ENCODE data around the gene CCDC27. TPM values are rescaled to one million over a fixed set of nuclear protein-coding genes. Genes with fewer than 3 reads are reported as not detected.
A peak's percentile ranks its signal among the peaks of the same experiment; 100 is the strongest.

The CCDC27 gene
- total RNA-seq, 1 experiment from 2014 or later, result not detected

DNA sequence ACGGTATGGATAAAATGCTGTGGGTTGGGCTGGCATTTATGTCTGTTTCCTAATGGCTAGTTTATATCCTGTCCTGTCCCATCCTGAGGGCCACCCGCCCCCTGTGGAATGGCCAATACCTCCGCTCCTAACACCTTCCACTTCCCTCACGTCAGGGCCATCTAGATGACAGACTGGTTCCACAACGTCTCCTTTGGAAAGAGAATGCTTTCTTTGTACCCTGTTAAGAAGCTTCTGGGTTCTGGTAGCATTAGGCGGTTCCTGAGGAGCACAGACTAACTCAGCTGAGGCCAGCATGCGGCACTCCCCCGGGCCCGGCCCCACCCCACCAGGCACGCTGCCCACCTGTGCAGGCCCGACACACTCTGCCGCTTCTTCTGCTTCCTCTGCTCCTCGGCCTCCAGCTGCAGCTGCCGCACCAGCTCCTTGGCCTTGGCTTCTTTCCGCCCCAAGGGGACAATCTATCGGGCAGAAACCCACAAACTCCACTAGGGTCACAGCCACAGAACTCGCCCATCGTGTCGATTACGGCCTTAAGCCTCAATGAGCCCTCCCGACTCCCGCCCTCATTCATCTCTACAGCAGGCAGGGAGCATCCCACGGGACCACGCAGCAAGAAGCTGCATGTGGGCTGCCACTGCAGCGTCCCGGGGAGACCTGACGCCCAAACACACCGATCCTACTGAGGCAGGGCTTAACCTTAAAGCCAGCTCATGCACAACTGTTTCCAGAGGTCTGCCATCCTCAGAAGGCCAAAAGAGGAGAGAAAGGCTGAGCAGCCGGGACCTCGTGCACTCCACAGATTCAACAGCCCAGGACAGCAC, 31.6 kb downstream of the CCDC27 start:
- intact Hi-C loops (cut with micrococcal nuclease), result no loop called here
- Histone ChIP-seq H3K4me3 (ENCODE audit: low read length) (no peak overlapping the region), H3K9me3 (ENCODE audit: low read length) (no peaks in the 10 kb centered on the region), H4K20me1 (ENCODE audit: low read length) (peaks cover 7% of the 10 kb centered on the region; the same call in 1 of the 2 replicates), H3K36me3 (ENCODE audit: low read depth, low read length) (peaks cover 72% of the 10 kb centered on the region), H3K27ac (ENCODE audit: low read length) (no peak overlapping the region), H3K4me1 (ENCODE audit: insufficient read depth, low read length) (no peaks in the 10 kb centered on the region), H3K27me3 (ENCODE audit: low read length) (no peaks in the 10 kb centered on the region), H3K9ac (ENCODE audit: low read length) (no peak overlapping the region), H3K9me2 (replicated peaks; ENCODE audit: low read length) (no peaks in the 10 kb centered on the region), H3K79me2 (ENCODE audit: low read length) (peaks cover 18% of the 10 kb centered on the region), H3K4me2 (ENCODE audit: low read length) (no peak overlapping the region), H3F3A (ENCODE audit: low read length, unreplicated experiment) (no peaks in the 10 kb centered on the region), H2AFZ (ENCODE audit: low read length) (no peak overlapping the region)
- no TSS peak for BruUV-seq (replicated peaks)
- CTCF ChIA-PET, result no interaction called here
- TF ChIP-seq, protein P1, sequence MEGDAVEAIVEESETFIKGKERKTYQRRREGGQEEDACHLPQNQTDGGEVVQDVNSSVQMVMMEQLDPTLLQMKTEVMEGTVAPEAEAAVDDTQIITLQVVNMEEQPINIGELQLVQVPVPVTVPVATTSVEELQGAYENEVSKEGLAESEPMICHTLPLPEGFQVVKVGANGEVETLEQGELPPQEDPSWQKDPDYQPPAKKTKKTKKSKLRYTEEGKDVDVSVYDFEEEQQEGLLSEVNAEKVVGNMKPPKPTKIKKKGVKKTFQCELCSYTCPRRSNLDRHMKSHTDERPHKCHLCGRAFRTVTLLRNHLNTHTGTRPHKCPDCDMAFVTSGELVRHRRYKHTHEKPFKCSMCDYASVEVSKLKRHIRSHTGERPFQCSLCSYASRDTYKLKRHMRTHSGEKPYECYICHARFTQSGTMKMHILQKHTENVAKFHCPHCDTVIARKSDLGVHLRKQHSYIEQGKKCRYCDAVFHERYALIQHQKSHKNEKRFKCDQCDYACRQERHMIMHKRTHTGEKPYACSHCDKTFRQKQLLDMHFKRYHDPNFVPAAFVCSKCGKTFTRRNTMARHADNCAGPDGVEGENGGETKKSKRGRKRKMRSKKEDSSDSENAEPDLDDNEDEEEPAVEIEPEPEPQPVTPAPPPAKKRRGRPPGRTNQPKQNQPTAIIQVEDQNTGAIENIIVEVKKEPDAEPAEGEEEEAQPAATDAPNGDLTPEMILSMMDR (conservative IDR thresholded peaks at IDR 0.05; ENCODE audit: low read depth, low read length), result no peak
- TF ChIP-seq EZH2phosphoT487 (IDR thresholded peaks at IDR 0.05; ENCODE audit: borderline replicate concordance, low read length), result no peak
- no peak for ATAC-seq
- DNase-seq, result no peak
- POLR2A ChIA-PET (ENCODE audit: unreplicated experiment), result no interaction called here

DNA sequence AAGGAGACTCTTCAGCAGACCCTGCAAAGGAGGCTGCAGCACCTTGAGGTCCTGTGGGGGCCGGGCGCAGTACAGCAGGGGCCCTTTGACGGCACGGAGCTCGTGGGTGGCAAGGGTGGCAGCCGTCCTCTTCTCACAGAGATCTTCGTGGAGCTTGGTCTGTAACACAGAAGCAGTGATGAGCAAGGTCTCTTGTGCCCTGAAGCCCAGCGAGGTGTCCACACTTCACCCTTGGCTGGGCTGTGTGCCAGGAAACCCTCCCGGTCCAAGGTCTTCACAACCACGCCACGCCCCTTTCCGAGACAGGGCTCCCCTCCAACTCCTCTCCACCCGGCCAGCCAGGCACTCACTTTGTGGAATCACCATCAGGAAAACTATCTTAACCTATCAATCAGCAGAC, 32.8 kb downstream of the CCDC27 start:
- no peak overlapping the region for H2AFZ ChIP-seq (ENCODE audit: low read length)
- BruUV-seq (replicated peaks), result no TSS peak
- H3K27me3 ChIP-seq (ENCODE audit: low read length), result no peaks in the 10 kb centered on the region
- intact Hi-C loops (cut with micrococcal nuclease), result no loop called here
- ChIA-PET CTCF (no interaction called here), POLR2A (ENCODE audit: unreplicated experiment) (no interaction called here)
- H4K20me1 ChIP-seq (ENCODE audit: low read length), result peaks cover 16% of the 10 kb centered on the region
- DNase-seq, result no peak
- H3K4me2 ChIP-seq (ENCODE audit: low read length), result no peak overlapping the region
- no peaks in the 10 kb centered on the region for H3K9me2 ChIP-seq (replicated peaks; ENCODE audit: low read length)
- peaks cover 67% of the 10 kb centered on the region for H3K36me3 ChIP-seq (ENCODE audit: low read depth, low read length)
- peaks cover 30% of the 10 kb centered on the region for H3K79me2 ChIP-seq (ENCODE audit: low read length)
- H3K9me3 ChIP-seq (ENCODE audit: low read length), result no peaks in the 10 kb centered on the region
- H3F3A ChIP-seq (ENCODE audit: low read length, unreplicated experiment), result no peaks in the 10 kb centered on the region
- no peak overlapping the region for H3K4me3 ChIP-seq (ENCODE audit: low read length)
- H3K4me1 ChIP-seq (ENCODE audit: insufficient read depth, low read length), result no peaks in the 10 kb centered on the region
- ATAC-seq, result no peak
- no peak for TF ChIP-seq EZH2 (IDR thresholded peaks at IDR 0.05; ENCODE audit: low read length, unreplicated experiment)
- no peak for TF ChIP-seq EZH2phosphoT487 (IDR thresholded peaks at IDR 0.05; ENCODE audit: borderline replicate concordance, low read length)
- TF ChIP-seq, protein P1 (conservative IDR thresholded peaks at IDR 0.05; ENCODE audit: low read depth, low read length), result no peak
- no peak overlapping the region for H3K9ac ChIP-seq (ENCODE audit: low read length)
- no peak overlapping the region for H3K27ac ChIP-seq (ENCODE audit: low read length)

DNA sequence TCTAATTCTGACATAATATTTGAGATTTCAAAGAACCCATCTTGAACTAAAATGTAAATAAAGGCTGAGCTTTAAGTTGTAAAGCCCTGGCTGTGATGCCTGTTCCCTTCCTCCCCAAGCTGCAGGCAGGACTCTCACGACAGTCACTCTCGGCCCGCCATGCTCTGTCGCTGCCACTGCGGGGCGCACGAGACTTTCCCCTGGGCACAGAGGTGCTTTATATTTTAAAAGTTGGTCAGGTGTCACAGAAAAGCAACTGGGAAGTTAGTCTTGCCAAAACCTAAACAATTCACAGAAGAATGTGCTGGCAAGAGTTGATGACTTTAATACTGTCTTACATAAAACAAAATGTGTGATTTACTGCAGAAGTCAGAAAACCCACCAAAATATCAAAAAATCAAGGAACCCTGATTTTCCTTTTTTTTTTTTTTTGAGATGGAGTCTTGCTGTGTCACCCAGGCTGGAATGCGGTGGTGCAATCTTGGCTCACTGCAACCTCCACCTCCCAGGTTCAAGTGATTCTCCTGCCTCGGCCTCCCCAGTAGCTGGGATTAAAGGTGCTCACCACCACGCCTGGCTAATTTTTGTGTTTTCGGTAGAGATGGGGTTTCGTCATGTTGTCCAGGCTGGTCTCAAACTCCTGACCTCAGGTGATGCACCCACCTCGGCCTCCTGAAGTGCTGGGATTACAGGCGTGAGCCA, 33.4 kb downstream of the CCDC27 start:
- ChIA-PET POLR2A (ENCODE audit: unreplicated experiment) (no interaction called here), CTCF (interaction anchor here (0.7 kb wide), 1 partner anchor 802 kb away, joined by 7 read pairs; no protein-coding TSS in a partner anchor)
- TF ChIP-seq EZH2 (IDR thresholded peaks at IDR 0.05; ENCODE audit: low read length, unreplicated experiment), result no peak
- TF ChIP-seq, protein P1 (conservative IDR thresholded peaks at IDR 0.05; ENCODE audit: low read depth, low read length), result peak; percentile 77
- Histone ChIP-seq H3K9ac (ENCODE audit: low read length) (no peak overlapping the region), H2AFZ (ENCODE audit: low read length) (no peak overlapping the region), H3K27me3 (ENCODE audit: low read length) (no peaks in the 10 kb centered on the region), H3F3A (ENCODE audit: low read length, unreplicated experiment) (no peaks in the 10 kb centered on the region), H3K4me2 (ENCODE audit: low read length) (no peak overlapping the region), H3K9me3 (ENCODE audit: low read length) (no peaks in the 10 kb centered on the region), H4K20me1 (ENCODE audit: low read length) (peaks cover 20% of the 10 kb centered on the region), H3K36me3 (ENCODE audit: low read depth, low read length) (peaks cover 62% of the 10 kb centered on the region), H3K27ac (ENCODE audit: low read length) (no peak overlapping the region), H3K4me1 (ENCODE audit: insufficient read depth, low read length) (no peaks in the 10 kb centered on the region), H3K4me3 (ENCODE audit: low read length) (no peak overlapping the region), H3K79me2 (ENCODE audit: low read length) (peaks cover 35% of the 10 kb centered on the region), H3K9me2 (replicated peaks; ENCODE audit: low read length) (no peaks in the 10 kb centered on the region)
- intact Hi-C loops (cut with micrococcal nuclease), result no loop called here
- peak; percentile 49 for DNase-seq
- ATAC-seq, result peak; percentile 77
- BruUV-seq (replicated peaks), result TSS peak; percentile 4
